MCF 10A (cell line): ENCODE results near the gene KLK10. TPM values are rescaled to one million over a fixed set of nuclear protein-coding genes. Genes with fewer than 3 reads are reported as not detected.

Experiments
- BruUV-seq: library from RNA; stranded (reverse); fragments of 400-500 nt; replicated peaks from 2 replicates; lab custom pipeline; 2021; lab: Mats Ljungman, UMichigan
- CTCF ChIA-PET: fragments of 300-600 bp; sonication (Branson Sonifier 250); formaldehyde crosslinking; extraction: SDS; loops from one replicate; lab custom pipeline; 2021; ENCODE audit warnings: antibody characterized with exemption, inconsistent platforms; lab: Yijun Ruan, JAX
- POLR2A ChIA-PET: fragments of 300-600, 350-650 bp; sonication (Branson Sonifier 250); formaldehyde crosslinking; extraction: SDS; loops from one replicate; lab custom pipeline; 2020; ENCODE audit warnings: antibody characterized with exemption, inconsistent platforms; lab: Yijun Ruan, JAX
- DNase-seq: peaks from one replicate; pipeline ENCODE4 v3.0.0-alpha.2; 2018; ENCODE audit not compliant: unreplicated experiment
- H3K27ac Mint-ChIP-seq: one replicate; pipeline ENCODE4 v1.8.0; 2022; ENCODE audit warnings: mild to moderate bottlenecking, low read depth, mixed read lengths; ENCODE audit not compliant: unreplicated experiment
- H3K27me3 Mint-ChIP-seq: one replicate; pipeline ENCODE4 v1.8.0; 2022; ENCODE audit warnings: mixed read lengths; ENCODE audit not compliant: insufficient read depth, unreplicated experiment
- H3K36me3 Mint-ChIP-seq: one replicate; pipeline ENCODE4 v1.8.0; 2022; ENCODE audit warnings: mild to moderate bottlenecking, moderate library complexity, mixed read lengths; ENCODE audit not compliant: insufficient read depth, unreplicated experiment
- H3K4me1 Mint-ChIP-seq: one replicate; pipeline ENCODE4 v1.8.0; 2022; ENCODE audit warnings: mixed read lengths; ENCODE audit not compliant: insufficient read depth, unreplicated experiment
- H3K4me3 Mint-ChIP-seq: one replicate; pipeline ENCODE4 v1.8.0; 2022; ENCODE audit warnings: mild to moderate bottlenecking, moderate library complexity, mixed read lengths; ENCODE audit not compliant: unreplicated experiment
- H3K9me3 Mint-ChIP-seq: one replicate; pipeline ENCODE4 v1.8.0; 2022; ENCODE audit warnings: mixed read lengths; ENCODE audit not compliant: unreplicated experiment
- intact Hi-C: fragments of 100-400 bp; cut with micrococcal nuclease; formaldehyde crosslinking; loops from 2 replicates; pipeline ENCODE4 v1.14.1; 2022
- total RNA-seq: library from RNA; stranded (reverse); gene quantifications from 2 replicates; pipeline ENCODE4 v1.2.3, GENCODE V29; 2022
- TF ChIP-seq, protein P1 (sequence below): fragments of 200-600 bp; IDR thresholded peaks from one replicate; pipeline ENCODE4 v1.8.0; 2022; ENCODE audit warnings: antibody characterized with exemption, mild to moderate bottlenecking; ENCODE audit not compliant: unreplicated experiment

Gene KLK10
- total RNA-seq, 1 experiment from 2014 or later: not detected

- TF ChIP-seq, protein P1, sequence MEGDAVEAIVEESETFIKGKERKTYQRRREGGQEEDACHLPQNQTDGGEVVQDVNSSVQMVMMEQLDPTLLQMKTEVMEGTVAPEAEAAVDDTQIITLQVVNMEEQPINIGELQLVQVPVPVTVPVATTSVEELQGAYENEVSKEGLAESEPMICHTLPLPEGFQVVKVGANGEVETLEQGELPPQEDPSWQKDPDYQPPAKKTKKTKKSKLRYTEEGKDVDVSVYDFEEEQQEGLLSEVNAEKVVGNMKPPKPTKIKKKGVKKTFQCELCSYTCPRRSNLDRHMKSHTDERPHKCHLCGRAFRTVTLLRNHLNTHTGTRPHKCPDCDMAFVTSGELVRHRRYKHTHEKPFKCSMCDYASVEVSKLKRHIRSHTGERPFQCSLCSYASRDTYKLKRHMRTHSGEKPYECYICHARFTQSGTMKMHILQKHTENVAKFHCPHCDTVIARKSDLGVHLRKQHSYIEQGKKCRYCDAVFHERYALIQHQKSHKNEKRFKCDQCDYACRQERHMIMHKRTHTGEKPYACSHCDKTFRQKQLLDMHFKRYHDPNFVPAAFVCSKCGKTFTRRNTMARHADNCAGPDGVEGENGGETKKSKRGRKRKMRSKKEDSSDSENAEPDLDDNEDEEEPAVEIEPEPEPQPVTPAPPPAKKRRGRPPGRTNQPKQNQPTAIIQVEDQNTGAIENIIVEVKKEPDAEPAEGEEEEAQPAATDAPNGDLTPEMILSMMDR: no peak
- H3K4me3 Mint-ChIP-seq: no peak overlapping the region
- no TSS peak for BruUV-seq
- no peaks in the 10 kb centered on the region for H3K9me3 Mint-ChIP-seq
- POLR2A ChIA-PET: no interaction called here
- CTCF ChIA-PET: interaction anchor here (1.2 kb wide), 1 partner anchor 9 kb away, joined by 7 read pairs; no protein-coding TSS in a partner anchor
- intact Hi-C loops: no loop called here
- H3K4me1 Mint-ChIP-seq: peaks cover 6% of the 10 kb centered on the region
- peaks cover 18% of the 10 kb centered on the region for H3K27me3 Mint-ChIP-seq
- no peak overlapping the region for H3K27ac Mint-ChIP-seq
- no peaks in the 10 kb centered on the region for H3K36me3 Mint-ChIP-seq
- DNase-seq: peak; percentile 16
Measured at GRCh38 chr19:50978772-50979390, 40.6 kb downstream of the KLK10 start.

- H3K4me1 Mint-ChIP-seq: peaks cover 6% of the 10 kb centered on the region
- CTCF ChIA-PET: interaction anchor here (0.6 kb wide), 2 partner anchors 183 to 190 kb away, joined by 4 to 5 read pairs; no protein-coding TSS in a partner anchor
- no peak for DNase-seq
- BruUV-seq: no TSS peak
- no peaks in the 10 kb centered on the region for H3K9me3 Mint-ChIP-seq
- POLR2A ChIA-PET: no interaction called here
- no peak overlapping the region for H3K27ac Mint-ChIP-seq
- no peak overlapping the region for H3K4me3 Mint-ChIP-seq
- H3K27me3 Mint-ChIP-seq: peaks cover 18% of the 10 kb centered on the region
- intact Hi-C loops: no loop called here
- H3K36me3 Mint-ChIP-seq: no peaks in the 10 kb centered on the region
- TF ChIP-seq, protein P1: no peak
Measured at GRCh38 chr19:50977626-50978025, 41.9 kb downstream of the KLK10 start.

- H3K4me1 Mint-ChIP-seq: peaks cover 6% of the 10 kb centered on the region
- peak; percentile 9 for DNase-seq
- ChIA-PET POLR2A (no interaction called here), CTCF (no interaction called here)
- TF ChIP-seq, protein P1: no peak
- no peak overlapping the region for H3K27ac Mint-ChIP-seq
- no peaks in the 10 kb centered on the region for H3K36me3 Mint-ChIP-seq
- intact Hi-C loops: no loop called here
- no TSS peak for BruUV-seq
- H3K27me3 Mint-ChIP-seq: peaks cover 6% of the 10 kb centered on the region
- no peak overlapping the region for H3K4me3 Mint-ChIP-seq
- no peaks in the 10 kb centered on the region for H3K9me3 Mint-ChIP-seq
Measured at GRCh38 chr19:50975766-50976165, 43.7 kb downstream of the KLK10 start.

GRCh38 chr19:50974702-50975556 is 44.6 kb downstream of the KLK10 start:
- Mint-ChIP-seq H3K36me3 (no peaks in the 10 kb centered on the region), H3K9me3 (no peaks in the 10 kb centered on the region), H3K4me3 (no peak overlapping the region), H3K27me3 (no peaks in the 10 kb centered on the region), H3K27ac (no peak overlapping the region), H3K4me1 (peaks cover 6% of the 10 kb centered on the region)
- ChIA-PET CTCF (no interaction called here), POLR2A (no interaction called here)
- TF ChIP-seq, protein P1: no peak
- intact Hi-C loops: no loop called here
- BruUV-seq: no TSS peak
- no peak for DNase-seq
